K562 (cell line): ENCODE measurements around the gene CERS3.

ENCODE experiments used
- ETV5 ChIP-seq: sonication (generic); formaldehyde crosslinking; IDR thresholded peaks from 2 replicates; pipeline ENCODE4 v1.4.0; 2020; ENCODE audit warnings: low read depth, mild to moderate bottlenecking, missing genetic modification reagents
- JUN ChIP-seq, 2 experiments: sonication (generic) in 1 of 2; formaldehyde crosslinking in 1 of 2; IDR thresholded peaks; 2 replicates each; pipeline versions ENCODE4 v1.6.1 to v1.8.0; 2012 to 2022; ENCODE audit warnings: borderline replicate concordance in 2 of 2, mild to moderate bottlenecking in 2 of 2, improper control_type of control experiment in 1 of 2, low read depth in 1 of 2, low read length in 1 of 2, missing genetic modification reagents in 1 of 2
- PHF8 ChIP-seq: fragments of 200-600 bp; sonication (generic); IDR thresholded peaks from 2 replicates; pipeline ENCODE4 v1.6.1; 2012; ENCODE audit warnings: mixed run types, mild to moderate bottlenecking, inconsistent platforms, low read length, moderate library complexity, borderline replicate concordance
- TAF15 ChIP-seq: fragments of 200-400 bp; formaldehyde crosslinking; IDR thresholded peaks from 2 replicates; pipeline ENCODE4 v1.6.1; 2017; ENCODE audit warnings: mild to moderate bottlenecking, low read depth, low read length, moderate library complexity
- ZNF282 ChIP-seq: sonication (generic); formaldehyde crosslinking; IDR thresholded peaks from 2 replicates; pipeline ENCODE4 v1.8.1; 2023; ENCODE audit warnings: missing genetic modification reagents
- TF ChIP-seq, protein P1 (sequence below): fragments of 450-650 bp; IDR thresholded peaks from 2 replicates; pipeline ENCODE4 v1.6.1; 2017; ENCODE audit warnings: antibody characterized with exemption
- TF ChIP-seq, protein P2 (sequence below), 3 experiments: IDR thresholded peaks in 2 of 3; conservative IDR thresholded peaks in 1 of 3; 2 replicates each; pipeline ENCODE4 v1.5.1; 2011 to 2012; ENCODE audit warnings: low read length in 3 of 3, mild to moderate bottlenecking in 3 of 3, control low read depth in 2 of 3, improper control_type of control experiment in 1 of 3, inconsistent platforms in 1 of 3, low read depth in 1 of 3, mixed read lengths in 1 of 3, moderate library complexity in 1 of 3; ENCODE audit not compliant: insufficient read depth in 2 of 3
- TF ChIP-seq, protein P3 (sequence below): sonication (generic); formaldehyde crosslinking; IDR thresholded peaks from 2 replicates; pipeline ENCODE4 v1.9.0; 2022; ENCODE audit warnings: mild to moderate bottlenecking, missing genetic modification reagents
- TF ChIP-seq, protein P4 (sequence below): sonication (generic); formaldehyde crosslinking; IDR thresholded peaks from 2 replicates; pipeline ENCODE4 v1.8.0; 2023; ENCODE audit warnings: mild to moderate bottlenecking, missing genetic modification reagents

DNA sequence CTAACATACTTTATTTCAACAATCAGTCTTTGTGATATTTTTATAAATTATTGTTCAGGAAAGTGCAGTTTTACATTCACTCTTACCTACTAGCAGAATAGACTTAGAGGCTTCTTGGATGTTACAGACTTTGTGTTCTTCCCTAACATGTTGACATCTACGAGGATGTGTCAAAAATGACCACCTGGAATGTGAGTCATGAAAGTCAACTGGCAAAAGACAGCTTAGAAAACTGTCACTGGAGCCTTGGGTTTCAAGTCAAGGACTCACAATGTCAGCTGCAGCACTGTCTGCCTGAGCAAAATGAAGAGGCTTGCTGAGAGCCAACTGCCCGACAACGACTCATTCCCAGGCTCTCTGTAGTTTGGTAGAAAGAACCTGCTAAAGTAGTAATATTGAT, 91.5 kb downstream of the CERS3 start:
- TF ChIP-seq, protein P1, sequence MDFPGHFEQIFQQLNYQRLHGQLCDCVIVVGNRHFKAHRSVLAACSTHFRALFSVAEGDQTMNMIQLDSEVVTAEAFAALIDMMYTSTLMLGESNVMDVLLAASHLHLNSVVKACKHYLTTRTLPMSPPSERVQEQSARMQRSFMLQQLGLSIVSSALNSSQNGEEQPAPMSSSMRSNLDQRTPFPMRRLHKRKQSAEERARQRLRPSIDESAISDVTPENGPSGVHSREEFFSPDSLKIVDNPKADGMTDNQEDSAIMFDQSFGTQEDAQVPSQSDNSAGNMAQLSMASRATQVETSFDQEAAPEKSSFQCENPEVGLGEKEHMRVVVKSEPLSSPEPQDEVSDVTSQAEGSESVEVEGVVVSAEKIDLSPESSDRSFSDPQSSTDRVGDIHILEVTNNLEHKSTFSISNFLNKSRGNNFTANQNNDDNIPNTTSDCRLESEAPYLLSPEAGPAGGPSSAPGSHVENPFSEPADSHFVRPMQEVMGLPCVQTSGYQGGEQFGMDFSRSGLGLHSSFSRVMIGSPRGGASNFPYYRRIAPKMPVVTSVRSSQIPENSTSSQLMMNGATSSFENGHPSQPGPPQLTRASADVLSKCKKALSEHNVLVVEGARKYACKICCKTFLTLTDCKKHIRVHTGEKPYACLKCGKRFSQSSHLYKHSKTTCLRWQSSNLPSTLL, result no peak
- TF ChIP-seq JUN (IDR thresholded peaks at IDR 0.05; ENCODE audit: borderline replicate concordance, low read depth, low read length) (no peak), JUN (CRISPR knock-in tag; IDR thresholded peaks at IDR 0.05; ENCODE audit: borderline replicate concordance) (no peak), TAF15 (no peak), ZNF282 (no peak), ETV5 (no peak), PHF8 (no peak)
- TF ChIP-seq, protein P2, sequence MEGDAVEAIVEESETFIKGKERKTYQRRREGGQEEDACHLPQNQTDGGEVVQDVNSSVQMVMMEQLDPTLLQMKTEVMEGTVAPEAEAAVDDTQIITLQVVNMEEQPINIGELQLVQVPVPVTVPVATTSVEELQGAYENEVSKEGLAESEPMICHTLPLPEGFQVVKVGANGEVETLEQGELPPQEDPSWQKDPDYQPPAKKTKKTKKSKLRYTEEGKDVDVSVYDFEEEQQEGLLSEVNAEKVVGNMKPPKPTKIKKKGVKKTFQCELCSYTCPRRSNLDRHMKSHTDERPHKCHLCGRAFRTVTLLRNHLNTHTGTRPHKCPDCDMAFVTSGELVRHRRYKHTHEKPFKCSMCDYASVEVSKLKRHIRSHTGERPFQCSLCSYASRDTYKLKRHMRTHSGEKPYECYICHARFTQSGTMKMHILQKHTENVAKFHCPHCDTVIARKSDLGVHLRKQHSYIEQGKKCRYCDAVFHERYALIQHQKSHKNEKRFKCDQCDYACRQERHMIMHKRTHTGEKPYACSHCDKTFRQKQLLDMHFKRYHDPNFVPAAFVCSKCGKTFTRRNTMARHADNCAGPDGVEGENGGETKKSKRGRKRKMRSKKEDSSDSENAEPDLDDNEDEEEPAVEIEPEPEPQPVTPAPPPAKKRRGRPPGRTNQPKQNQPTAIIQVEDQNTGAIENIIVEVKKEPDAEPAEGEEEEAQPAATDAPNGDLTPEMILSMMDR (IDR thresholded peaks at IDR 0.05 in 2 of 3, conservative IDR thresholded peaks at IDR 0.05 in 1 of 3; ENCODE audit: insufficient read depth in 2 of 3, low read depth in 1 of 3, low read length in 3 of 3), result no peak
- TF ChIP-seq, protein P3, sequence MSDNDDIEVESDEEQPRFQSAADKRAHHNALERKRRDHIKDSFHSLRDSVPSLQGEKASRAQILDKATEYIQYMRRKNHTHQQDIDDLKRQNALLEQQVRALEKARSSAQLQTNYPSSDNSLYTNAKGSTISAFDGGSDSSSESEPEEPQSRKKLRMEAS (CRISPR knock-in tag), result no peak
- TF ChIP-seq, protein P4, sequence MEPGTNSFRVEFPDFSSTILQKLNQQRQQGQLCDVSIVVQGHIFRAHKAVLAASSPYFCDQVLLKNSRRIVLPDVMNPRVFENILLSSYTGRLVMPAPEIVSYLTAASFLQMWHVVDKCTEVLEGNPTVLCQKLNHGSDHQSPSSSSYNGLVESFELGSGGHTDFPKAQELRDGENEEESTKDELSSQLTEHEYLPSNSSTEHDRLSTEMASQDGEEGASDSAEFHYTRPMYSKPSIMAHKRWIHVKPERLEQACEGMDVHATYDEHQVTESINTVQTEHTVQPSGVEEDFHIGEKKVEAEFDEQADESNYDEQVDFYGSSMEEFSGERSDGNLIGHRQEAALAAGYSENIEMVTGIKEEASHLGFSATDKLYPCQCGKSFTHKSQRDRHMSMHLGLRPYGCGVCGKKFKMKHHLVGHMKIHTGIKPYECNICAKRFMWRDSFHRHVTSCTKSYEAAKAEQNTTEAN (CRISPR knock-in tag), result no peak
